HepG2 (cell line): Measurements from ENCODE around the gene ADAM15. TPM values are rescaled to one million over a fixed set of nuclear protein-coding genes. Genes with fewer than 3 reads are reported as not detected.

Source experiments
- BCLAF1 ChIP-seq: fragments of 450-650 bp; IDR thresholded peaks from 2 replicates; pipeline ENCODE4 v1.6.1; 2017; ENCODE audit warnings: mild to moderate bottlenecking
- CBFB ChIP-seq: sonication (generic); formaldehyde crosslinking; IDR thresholded peaks from 2 replicates; pipeline ENCODE4 v1.4.0; 2020; ENCODE audit warnings: missing genetic modification reagents
- EED ChIP-seq: sonication (generic); formaldehyde crosslinking; IDR thresholded peaks from 2 replicates; pipeline ENCODE4 v1.5.0; 2020; ENCODE audit warnings: mild to moderate bottlenecking, missing genetic modification reagents
- GABPA ChIP-seq, 2 experiments: IDR thresholded peaks; 2 replicates each; pipeline ENCODE4 v1.6.1; 2011 to 2016; ENCODE audit warnings: low read depth in 2 of 2, low read length in 1 of 2, missing biosample characterization in 1 of 2, missing genetic modification characterization in 1 of 2
- HNF4G ChIP-seq, 2 experiments: sonication (generic) in 1 of 2; formaldehyde crosslinking in 1 of 2; IDR thresholded peaks; 2 replicates each; pipeline versions ENCODE4 v1.4.0 to v1.6.1; 2011 to 2020; ENCODE audit warnings: borderline replicate concordance in 2 of 2, low read depth in 2 of 2, mild to moderate bottlenecking in 2 of 2, low read length in 1 of 2, missing genetic modification reagents in 1 of 2, moderate library complexity in 1 of 2
- KLF9 ChIP-seq: IDR thresholded peaks from 2 replicates; pipeline ENCODE4 v1.6.1; 2016; ENCODE audit warnings: low read depth
- MAZ ChIP-seq, 2 experiments: sonication (generic) in 1 of 2; formaldehyde crosslinking in 1 of 2; IDR thresholded peaks; 2 replicates each; pipeline versions ENCODE4 v1.5.0 to v1.6.1; 2012 to 2020; ENCODE audit warnings: low read depth in 2 of 2, mild to moderate bottlenecking in 2 of 2, borderline replicate concordance in 1 of 2, improper control_type of control experiment in 1 of 2, low read length in 1 of 2, missing genetic modification reagents in 1 of 2, moderate library complexity in 1 of 2
- MYC ChIP-seq: sonication (generic); formaldehyde crosslinking; IDR thresholded peaks from 2 replicates; pipeline ENCODE4 v1.9.0; 2021; ENCODE audit warnings: missing genetic modification reagents, borderline replicate concordance
- NR0B2 ChIP-seq: sonication (generic); formaldehyde crosslinking; IDR thresholded peaks from 2 replicates; pipeline ENCODE4 v1.4.0; 2020; ENCODE audit warnings: mild to moderate bottlenecking, missing genetic modification reagents
- PAXIP1 ChIP-seq: sonication (generic); formaldehyde crosslinking; conservative IDR thresholded peaks from 2 replicates; pipeline ENCODE4 v1.4.0; 2020; ENCODE audit warnings: mild to moderate bottlenecking, missing genetic modification reagents, moderate library complexity
- POLR2G ChIP-seq: fragments of 200-400 bp; formaldehyde crosslinking; IDR thresholded peaks from 2 replicates; pipeline ENCODE4 v1.6.1; 2018; ENCODE audit warnings: mild to moderate bottlenecking, low read depth, low read length, moderate library complexity
- SP5 ChIP-seq: IDR thresholded peaks from 2 replicates; pipeline ENCODE4 v1.6.1; 2016; ENCODE audit warnings: low read depth, borderline replicate concordance
- ZFP90 ChIP-seq: sonication (generic); formaldehyde crosslinking; IDR thresholded peaks from 2 replicates; pipeline ENCODE4 v1.8.0; 2022; ENCODE audit warnings: missing genetic modification reagents, mild to moderate bottlenecking, inconsistent platforms, borderline replicate concordance
- ZFY ChIP-seq: sonication (generic); formaldehyde crosslinking; IDR thresholded peaks from 2 replicates; pipeline ENCODE4 v1.4.0; 2020; ENCODE audit warnings: missing genetic modification reagents
- ZMYM3 ChIP-seq: sonication (generic); formaldehyde crosslinking; IDR thresholded peaks from 2 replicates; pipeline ENCODE4 v1.5.1; 2020; ENCODE audit warnings: mild to moderate bottlenecking, missing genetic modification reagents
- ZNF331 ChIP-seq: sonication (generic); formaldehyde crosslinking; IDR thresholded peaks from 2 replicates; pipeline ENCODE4 v1.4.0; 2020; ENCODE audit warnings: missing genetic modification reagents
- polyA plus RNA-seq, 8 experiments: library from polyadenylated mRNA; depleted of rRNA in 3 of 8; stranded (reverse) in 7 of 8; unstranded in 1 of 8; fragments of >200 nt; fragmentation: Illumina TruSeq in 4 of 8; extraction: Trizol in 4 of 8; gene quantifications; 2 replicates each; pipeline versions ENCODE4 v1.2.1 to v1.2.3, GENCODE V29; 2011 to 2016; ENCODE audit warnings: low read depth in 4 of 8, missing spikeins in 1 of 8, mixed read lengths in 1 of 8; ENCODE audit not compliant: insufficient read depth in 1 of 8
- total RNA-seq, 5 experiments: library from RNA; depleted of rRNA; stranded (reverse); fragments of >200 nt; fragmentation: Illumina TruSeq; extraction: Trizol; gene quantifications; 2 replicates each; pipeline ENCODE4 v1.2.3, GENCODE V29; 2016; ENCODE audit warnings: low read depth in 1 of 5

Gene ADAM15
- total and polyA plus RNA-seq, 2 of the 13 experiments (the other 11 are each of a cell fraction or from before 2014, with no cell fraction given), result 17.9 to 25.6 TPM

- no peak for TF ChIP-seq BCLAF1
- TF ChIP-seq NR0B2 (CRISPR knock-in tag), result no peak
- no peak for TF ChIP-seq CBFB (CRISPR knock-in tag)
- TF ChIP-seq ZFY (CRISPR knock-in tag), result peak; percentile 51; the same call in 1 of the 2 replicates
- TF ChIP-seq ZMYM3 (CRISPR knock-in tag), result peak; percentile 38; the same call in 1 of the 2 replicates
- peak; percentile 71 for TF ChIP-seq PAXIP1 (CRISPR knock-in tag)
- no peak for TF ChIP-seq EED
- TF ChIP-seq GABPA (IDR thresholded peaks at IDR 0.05; ENCODE audit: low read depth, low read length), result no peak
- TF ChIP-seq GABPA (CRISPR knock-in tag; IDR thresholded peaks at IDR 0.05; ENCODE audit: low read depth), result peak; percentile 34; the same call in 1 of the 2 replicates
- peak; percentile 78 for TF ChIP-seq HNF4G (IDR thresholded peaks at IDR 0.05; ENCODE audit: borderline replicate concordance, low read depth, low read length)
- TF ChIP-seq HNF4G (CRISPR knock-in tag; IDR thresholded peaks at IDR 0.05; ENCODE audit: borderline replicate concordance, low read depth), result peak; percentile 48; the same call in 1 of the 2 replicates
- TF ChIP-seq POLR2G, result no peak
- 0 out of 2 replicates have a peak, but pooled peaks have one; percentile 27 for TF ChIP-seq MYC (CRISPR knock-in tag)
- TF ChIP-seq KLF9 (CRISPR knock-in tag), result no peak
- peak; percentile 65 for TF ChIP-seq ZNF331 (CRISPR knock-in tag)
- no peak for TF ChIP-seq MAZ (IDR thresholded peaks at IDR 0.05; ENCODE audit: borderline replicate concordance, low read depth, low read length)
- 0 out of 2 replicates have a peak, but pooled peaks have one; percentile 52 for TF ChIP-seq MAZ (CRISPR knock-in tag; IDR thresholded peaks at IDR 0.05; ENCODE audit: low read depth)
- 0 out of 2 replicates have a peak, but pooled peaks have one; percentile 30 for TF ChIP-seq SP5 (CRISPR knock-in tag)
- peak; percentile 26; the same call in 1 of the 2 replicates for TF ChIP-seq ZFP90 (CRISPR knock-in tag)
Measured at GRCh38 chr1:155107309-155108264, 56.5 kb downstream of the ADAM15 start (continued).
